Measurements from ENCODE around the gene CBX7. TPM values are rescaled to one million over a fixed set of nuclear protein-coding genes. Genes with fewer than 3 reads are reported as not detected.

The CBX7 gene
- polyA plus RNA-seq, 4 donors: 7.6 to 8.9 (median 8.7) TPM

DNA sequence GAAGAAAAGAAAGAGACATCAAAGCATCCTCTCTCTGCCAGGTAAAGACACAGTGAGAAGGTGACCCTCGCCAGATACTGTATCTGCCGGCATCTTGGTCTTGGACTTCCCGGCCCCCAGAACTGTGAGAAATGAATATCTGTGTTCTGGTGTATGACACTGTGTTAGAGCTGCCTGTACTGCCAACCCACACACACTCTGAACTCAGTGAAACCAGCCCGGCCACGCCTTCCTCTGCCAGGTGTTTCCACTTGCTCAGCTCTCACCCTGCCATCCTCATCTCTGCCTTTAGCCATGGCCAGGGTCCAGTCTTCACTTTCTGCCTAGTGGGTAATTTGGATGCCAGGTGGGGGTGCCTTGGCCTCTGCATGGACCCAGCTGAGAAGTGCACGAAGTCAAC is 24.0 kb downstream of the CBX7 start:
- DNase-seq (ENCODE audit: low read depth in 4 of 4, low spot score in 3 of 4): no peak

DNA sequence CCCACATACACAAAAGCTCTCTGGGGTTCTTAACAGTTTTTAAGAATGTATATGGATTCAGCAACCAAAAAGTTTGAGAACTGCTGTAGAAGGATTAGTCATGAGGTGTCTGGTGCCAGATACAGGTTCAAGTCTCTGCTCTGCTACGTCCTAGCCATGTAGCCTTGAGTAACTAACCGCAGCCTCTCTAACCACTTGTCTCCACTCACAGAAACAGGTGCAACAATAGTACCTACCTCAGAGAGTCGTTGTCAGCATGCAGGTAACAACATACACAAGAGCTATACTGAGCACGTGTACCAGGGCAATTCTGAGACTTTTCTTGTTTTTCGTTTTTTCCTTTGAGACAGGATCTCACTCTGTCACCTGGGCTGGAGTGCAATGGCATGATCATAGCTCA is 26.9 kb downstream of the CBX7 start:
- DNase-seq (ENCODE audit: low read depth in 4 of 4, low spot score in 3 of 4): no peak

DNA sequence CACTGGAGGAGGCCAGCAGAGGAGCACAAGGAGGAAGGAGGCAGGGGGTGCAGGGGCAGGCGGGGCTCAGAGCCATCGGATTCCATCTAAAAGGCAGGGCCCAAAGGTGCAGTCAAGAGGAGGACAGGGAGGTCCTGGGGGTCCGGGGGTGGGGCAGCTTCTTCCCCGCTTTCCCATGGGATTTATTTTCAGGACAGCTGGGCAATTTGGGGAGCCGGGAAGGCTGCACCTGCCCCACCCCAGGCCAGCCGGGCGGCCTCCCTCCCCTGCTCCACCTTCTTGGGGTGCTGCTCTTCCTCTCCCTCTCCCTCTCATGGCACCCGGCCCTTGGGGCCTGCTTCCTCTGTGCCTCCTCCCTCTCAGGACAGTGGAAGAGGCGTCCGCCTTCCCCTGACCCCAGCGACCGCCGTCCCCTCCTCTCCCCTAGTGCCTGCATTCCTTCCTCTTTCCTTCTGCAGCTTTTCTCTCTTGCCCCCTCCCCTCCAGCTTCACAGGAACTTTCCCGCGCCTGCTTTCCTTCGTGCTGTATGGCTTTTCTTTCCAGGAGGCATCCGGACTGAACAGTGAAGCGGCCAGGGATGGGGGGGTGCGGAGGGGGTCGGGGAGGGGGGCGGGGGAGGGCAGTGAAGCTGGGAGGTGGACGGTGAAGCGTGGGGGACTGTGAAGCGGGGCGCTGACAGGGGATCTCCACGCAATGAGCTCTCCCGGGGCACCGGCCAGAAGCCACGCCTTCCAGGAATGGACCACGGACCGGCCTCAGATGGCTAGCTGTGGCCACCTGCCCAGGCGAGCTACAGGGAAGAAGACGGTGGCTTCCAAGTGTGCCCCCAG is 28.5 kb downstream of the CBX7 start:
- no peak for DNase-seq (ENCODE audit: low read depth in 4 of 4, low spot score in 3 of 4)

DNA sequence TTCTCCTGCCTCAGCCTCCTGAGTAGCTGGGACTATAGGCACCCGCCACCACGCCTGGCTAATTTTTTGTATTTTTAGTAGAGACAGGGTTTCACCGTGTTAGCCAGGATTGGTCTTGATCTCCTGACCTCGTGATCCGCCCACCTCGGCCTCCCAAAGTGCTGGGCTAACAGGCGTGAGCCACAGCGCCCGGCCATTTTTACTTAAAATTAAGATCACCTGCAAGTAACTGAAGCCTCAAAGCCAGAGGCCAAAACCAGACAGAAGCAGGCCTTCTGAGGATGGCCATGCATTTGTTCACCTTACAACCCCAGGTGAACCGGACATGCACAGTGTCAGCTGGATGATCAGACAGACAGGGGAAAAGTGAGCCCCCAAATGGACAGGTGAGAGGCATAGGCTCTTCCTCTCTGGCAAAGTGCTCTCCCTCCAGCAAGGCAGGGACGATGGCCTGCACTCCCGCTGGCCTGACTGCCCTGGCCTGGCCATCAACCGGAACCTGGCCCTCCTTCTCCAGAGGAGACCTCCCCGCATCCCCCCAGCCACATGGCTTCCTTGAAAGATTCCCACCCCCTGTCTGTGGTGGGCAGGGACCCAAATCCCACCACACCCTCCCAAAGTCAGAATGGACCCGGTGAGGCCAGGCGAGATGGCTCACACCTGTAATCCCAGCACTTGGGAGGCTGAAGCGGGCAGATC is 29.6 kb downstream of the CBX7 start:
- no peak for DNase-seq (ENCODE audit: low read depth in 4 of 4, low spot score in 3 of 4)

DNA sequence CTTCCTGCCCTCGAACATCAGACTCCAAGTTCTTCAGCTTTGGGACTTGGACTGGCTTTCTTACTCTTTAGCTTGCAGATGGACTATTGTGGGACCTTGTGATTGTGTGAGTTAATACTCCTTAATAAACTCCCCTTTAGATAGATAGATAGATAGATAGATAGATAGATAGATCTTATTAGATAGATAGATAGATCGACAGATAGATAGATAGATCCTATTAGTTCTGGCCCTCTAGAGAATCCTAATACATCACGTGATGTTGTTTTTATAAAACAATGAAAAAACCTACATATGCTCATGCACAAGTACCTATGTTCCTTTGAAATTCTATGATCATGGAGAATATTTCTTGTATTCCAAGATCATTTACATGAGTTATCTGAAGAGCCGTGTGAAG is 31.5 kb downstream of the CBX7 start:
- no peak for DNase-seq (ENCODE audit: low read depth in 4 of 4, low spot score in 3 of 4)

DNA sequence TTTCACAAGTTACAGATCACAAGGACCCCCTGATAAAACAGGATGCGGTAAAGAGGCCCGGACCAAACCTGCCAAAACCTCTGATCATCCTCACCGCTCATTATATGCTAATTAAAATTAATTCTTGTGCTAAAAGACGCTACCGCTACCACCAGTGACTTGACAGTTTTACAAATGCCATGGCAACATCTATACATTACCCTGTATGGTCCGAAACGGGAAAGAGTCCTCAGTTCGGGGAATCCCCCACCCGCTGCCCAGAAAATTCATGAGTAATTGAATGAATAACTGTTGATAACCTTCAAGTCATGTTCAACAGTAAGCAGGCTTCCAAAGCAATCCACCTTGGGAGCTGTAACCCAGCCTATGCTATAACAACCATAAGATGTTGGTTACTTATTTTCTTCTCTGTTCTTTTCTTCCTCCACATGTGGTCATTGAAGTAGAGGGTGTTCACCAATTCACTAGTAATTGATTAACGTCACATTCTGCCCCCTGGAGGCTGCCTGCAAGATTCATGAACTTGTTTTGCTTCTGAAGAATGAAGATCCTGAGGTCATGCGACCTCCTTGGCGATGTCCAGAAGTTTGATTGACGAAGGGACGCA is 34.8 kb downstream of the CBX7 start:
- DNase-seq (ENCODE audit: low read depth in 4 of 4, low spot score in 3 of 4): no peak

DNA sequence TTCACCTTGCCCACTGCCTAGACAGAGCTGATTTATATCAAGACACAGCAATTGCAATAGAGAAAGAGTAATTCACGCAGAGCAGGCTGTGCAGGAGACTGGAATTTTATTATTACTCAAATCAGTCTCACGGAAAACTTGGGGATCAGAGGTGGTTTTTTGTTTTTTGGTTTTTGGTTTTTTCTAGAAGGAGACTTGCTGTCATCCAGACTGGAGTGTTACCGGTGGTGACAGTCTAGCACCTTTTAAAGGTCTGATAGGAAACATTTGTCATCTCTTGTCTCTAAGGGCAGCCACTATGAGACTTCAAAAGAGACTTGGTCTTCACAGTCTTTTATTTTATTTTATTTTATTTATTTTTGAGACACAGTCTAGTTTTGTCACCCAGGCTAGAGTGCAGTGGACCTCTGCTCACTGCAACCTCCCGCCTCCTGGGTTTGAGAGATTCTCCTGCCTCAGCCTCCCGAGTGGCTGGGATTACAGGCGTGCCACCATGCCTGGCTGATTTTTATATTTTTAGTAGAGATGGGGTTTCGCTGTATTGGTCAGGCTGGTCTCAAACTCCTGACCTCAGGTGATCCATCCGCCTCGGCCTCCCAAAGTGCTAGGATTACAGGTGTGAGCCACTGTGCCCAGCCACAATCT is 36.4 kb downstream of the CBX7 start:
- no peak for DNase-seq (ENCODE audit: low read depth in 4 of 4, low spot score in 3 of 4)

DNA sequence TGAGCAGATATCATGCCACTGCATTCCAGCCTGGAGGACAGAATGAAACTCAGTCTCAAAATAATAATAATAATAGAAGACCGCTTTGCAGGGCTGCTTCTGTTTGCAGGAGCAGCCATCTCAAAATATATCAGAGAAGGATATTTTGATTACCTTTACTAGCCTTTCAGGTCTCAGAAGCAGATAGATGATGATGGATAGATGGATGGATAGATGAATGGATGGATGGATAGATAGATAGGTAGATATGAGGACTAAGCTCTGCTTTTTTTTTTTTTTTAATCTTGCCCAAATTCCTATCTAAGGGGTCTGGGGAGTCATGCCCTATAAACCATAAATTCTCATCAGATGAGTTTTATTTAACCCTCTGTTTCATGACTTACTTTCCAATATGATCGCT is 36.9 kb downstream of the CBX7 start:
- DNase-seq (ENCODE audit: low read depth in 4 of 4, low spot score in 3 of 4): no peak

DNA sequence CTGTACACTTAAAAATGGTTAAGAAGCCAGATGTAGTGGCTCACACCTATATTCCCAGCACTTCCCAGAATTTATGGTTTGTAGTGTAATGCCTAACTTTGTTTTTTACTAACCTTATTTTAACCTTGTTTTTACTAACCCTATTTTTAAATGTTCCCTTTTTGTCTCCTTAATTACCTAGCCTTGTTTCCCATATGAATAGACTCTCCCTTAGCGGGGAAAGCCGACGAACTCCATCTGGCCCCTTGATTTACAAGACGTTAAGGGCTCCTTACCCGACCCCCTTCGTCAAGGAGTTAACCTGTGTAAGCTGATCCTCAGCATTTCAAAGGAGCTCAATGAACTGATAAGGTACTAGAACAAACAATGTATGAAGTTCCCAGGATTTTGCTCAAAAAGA is 38.4 kb downstream of the CBX7 start:
- DNase-seq (ENCODE audit: low read depth in 4 of 4, low spot score in 3 of 4): peak in 1 of 4 donors; percentile 43

DNA sequence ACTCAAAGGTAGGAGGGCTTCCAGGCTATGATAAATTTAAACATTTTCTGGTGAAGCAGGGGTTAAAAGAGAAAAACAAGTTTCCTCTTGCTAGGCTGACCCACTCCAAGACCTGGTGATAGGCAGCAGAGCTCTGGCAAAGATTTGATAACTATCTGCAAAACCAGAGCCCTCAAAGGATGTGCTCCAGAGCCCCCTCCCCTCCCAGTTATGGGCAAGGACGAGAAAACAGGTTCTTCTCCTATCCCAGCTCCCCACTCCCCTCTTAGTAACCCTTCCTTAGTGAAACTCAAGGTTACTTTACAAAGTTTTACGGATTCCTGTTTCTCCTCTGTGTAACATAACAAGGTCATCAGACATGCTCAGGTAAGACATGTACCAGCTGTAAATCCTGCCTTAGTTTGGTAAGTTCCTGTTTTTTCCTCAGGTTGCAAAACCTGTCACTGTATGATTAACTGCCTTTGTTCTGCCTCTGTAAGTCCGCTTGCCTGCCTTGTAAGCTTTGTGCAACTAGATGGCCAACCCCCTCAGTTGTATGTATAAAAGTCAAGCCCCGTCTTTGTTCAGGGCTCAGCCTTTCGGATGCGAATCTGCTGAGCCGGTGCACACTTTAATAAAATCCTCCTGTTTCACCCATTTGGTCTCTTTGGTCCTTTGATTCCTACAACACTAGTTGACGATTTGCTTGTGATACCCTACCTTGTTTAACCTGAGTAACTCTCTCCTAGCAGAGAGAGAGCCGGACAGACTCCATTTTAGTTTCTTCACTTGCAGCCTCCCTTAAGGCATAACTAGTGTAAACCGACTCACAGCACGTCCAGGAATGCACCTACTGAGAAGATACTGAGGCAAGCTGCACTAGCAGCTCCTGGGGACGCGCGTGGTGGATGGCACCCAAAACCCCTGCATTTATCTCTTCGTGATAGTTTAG is 41.6 kb downstream of the CBX7 start:
- peak in 1 of 4 donors; percentile 41 for DNase-seq (ENCODE audit: low read depth in 4 of 4, low spot score in 3 of 4)

DNA sequence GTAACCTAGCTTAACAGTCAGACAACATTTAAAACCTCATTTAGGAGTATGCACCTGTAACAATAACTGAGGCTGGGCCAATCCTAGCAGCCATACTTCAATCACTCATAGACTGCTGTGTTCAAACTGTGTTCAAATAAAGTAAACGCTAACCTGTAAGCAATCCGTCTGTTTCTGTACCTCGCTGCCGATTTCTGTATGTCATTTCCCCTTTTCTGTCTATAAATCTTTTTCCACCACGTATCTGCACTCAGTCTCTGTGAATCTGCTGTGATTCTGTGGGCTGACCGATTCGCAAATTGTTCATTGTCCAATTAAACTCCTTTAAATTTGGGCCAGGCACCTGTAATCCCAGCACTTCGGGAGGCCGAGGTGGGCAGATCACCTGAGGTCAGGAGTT is 43.1 kb downstream of the CBX7 start:
- no peak for DNase-seq (ENCODE audit: low read depth in 4 of 4, low spot score in 3 of 4)

DNA sequence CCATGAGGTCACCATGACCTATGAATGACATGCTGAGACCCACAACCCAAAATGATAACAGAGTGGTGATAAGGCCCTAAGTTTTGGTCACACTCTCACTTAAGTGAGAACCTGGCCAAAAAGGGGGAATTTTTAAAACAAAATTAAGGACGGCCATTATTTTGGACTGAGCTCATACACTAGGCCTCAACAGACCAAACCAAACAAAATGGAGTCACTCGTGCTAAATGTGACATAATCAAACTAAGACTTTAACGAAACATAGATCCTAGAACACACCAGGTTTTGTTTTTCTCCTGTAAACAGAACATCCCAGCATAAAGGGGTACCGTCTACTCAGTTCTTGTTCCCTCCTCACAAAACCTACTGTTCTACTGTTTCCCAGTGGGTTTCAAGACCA is 44.0 kb downstream of the CBX7 start:
- no peak for DNase-seq (ENCODE audit: low read depth in 4 of 4, low spot score in 3 of 4)

DNA sequence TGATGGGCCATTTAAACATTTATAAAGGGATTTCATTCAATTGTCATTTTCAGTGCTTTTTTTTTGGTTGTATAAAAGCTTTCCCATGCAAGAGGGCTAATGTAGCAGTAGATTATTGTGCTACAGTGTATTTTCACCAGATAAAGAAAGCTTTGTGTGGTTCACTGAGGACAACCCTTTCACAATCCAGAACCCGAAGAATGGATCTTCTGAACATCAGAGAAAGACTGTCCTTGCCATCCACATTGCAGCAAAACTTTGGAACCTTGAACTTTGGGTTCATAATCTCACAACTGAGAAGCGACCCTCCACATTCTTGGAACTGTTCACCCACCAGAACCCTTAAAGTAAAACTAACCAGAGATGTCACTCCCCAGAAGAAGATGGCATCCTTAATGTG is 46.2 kb downstream of the CBX7 start:
- no peak for DNase-seq (ENCODE audit: low read depth in 4 of 4, low spot score in 3 of 4)

DNA sequence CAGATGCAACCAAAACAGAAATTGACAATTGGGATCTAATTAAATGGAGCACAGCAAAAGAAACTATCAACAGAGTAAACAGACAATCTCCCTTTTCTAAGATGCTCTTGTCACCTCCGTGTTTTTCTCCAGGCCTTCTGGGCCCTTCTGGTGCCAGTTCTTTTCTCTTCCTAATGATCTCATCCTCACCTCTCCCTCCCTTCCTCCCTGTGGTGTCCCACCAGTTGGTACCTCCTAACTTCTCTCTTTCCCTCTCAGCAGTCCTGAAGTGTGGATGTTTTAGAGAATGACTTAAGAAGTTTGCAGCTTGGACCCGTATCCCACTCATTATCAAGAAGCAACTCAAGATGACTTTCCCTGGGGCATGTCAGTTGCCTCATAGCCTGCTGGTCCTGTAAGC is 49.0 kb downstream of the CBX7 start:
- no peak for DNase-seq (ENCODE audit: low read depth in 4 of 4, low spot score in 3 of 4)

DNA sequence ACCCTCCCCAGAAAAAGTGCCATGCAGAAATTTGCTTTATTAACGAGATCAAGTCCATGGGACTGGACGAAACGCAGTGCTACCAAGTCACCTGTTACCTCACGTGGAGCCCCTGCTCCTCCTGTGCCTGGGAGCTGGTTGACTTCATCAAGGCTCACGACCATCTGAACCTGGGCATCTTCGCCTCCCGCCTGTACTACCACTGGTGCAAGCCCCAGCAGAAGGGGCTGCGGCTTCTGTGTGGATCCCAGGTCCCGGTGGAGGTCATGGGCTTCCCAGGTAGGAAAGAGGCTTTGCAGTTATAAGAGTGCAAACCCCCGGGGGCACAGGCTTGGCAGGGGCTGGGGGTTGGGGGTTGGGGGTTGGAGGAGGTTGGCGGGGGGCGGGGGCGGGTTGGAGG is 51.3 kb downstream of the CBX7 start:
- no peak for DNase-seq (ENCODE audit: low read depth in 4 of 4, low spot score in 3 of 4)

DNA sequence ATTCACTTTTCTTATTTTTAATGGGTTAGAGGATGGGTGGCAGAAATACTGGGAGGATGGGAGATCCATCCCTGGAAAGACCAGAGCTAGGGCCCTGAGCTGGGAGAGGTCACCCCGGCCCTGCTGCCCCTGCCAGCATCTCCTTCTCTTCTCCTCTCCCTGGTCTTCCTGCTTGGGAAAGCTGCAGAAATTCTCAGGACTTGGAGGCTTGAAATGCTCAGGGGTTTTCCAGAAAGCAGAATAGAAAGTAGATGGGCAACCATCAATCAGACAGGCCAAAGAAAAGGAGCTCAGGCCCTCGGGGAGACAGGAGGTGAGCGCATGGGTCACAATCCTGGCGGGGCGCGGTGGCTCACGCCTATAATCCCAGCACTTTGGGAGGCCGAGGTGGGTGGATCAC is 53.9 kb downstream of the CBX7 start:
- no peak for DNase-seq (ENCODE audit: low read depth in 4 of 4, low spot score in 3 of 4)

DNA sequence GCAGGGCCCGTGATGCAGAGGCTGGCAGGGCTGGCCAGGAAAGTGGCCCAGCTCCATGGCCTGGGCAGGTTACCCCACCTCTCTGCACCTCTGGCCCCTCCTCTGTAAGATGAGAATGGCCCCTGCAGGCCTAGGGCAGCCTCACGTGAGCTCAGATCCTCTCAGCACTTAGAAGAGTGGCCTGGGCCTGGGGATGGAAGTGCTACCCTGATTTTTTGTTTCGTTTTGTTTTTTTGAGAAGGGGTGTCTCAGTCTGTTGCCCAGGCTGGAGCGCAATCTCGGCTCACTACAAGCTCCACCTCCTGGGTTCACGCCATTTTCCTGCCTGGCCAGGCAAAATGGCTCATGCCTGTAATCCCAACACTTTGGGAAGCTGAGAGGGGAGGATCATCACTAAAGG is 54.5 kb downstream of the CBX7 start:
- no peak for DNase-seq (ENCODE audit: low read depth in 4 of 4, low spot score in 3 of 4)

DNA sequence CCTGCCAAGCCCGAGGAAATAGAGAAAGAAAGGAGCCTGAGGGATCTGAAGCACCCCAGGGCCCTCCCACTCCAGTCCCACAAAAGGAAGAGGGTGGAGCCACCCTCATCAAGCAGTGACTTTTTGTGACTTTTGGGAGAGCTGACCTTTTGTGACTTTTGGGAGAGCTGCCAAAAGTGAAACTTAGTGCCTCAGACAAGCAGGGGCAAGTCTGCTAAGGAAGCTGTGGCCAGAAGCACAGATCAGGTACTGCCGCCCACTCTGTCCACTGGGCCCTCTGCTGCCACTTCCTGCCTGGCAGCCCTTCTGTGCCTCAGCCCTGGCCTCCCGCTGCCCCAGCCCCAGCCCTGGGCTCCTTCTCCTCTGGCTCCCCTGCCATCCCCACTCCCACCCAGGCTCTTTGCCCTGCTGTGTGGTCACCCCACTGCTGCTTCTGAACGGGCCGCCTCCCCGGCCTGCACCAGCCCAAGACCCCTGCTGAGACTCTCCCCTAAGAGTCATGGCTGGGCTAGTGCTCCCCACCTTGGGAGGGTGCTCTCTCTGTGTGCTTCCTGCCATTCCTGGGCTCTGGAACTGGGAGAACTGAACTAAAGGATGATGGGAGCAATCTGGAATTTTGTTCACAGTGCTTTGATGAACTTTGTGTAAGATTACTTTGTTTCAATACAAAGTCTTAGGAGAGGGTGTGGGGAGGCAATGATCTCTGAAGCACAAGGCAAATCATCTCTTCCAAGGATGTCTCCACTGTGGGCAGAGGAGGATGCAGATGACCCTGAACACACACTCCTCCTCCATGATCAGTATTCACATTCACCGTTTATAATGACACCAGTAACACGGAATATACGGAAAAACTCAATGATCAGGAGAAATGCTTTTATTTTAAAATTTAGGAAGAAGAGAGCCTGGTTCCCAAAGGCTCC is 55.1 kb downstream of the CBX7 start, which contains the start of gene APOBEC3H:
Gene APOBEC3H, plus strand, starts transcription at position 147 of the 923 bp plus-strand sequence. CDS start 3,035 bp downstream, outside the sequence.
- no peak for DNase-seq (ENCODE audit: low read depth in 4 of 4, low spot score in 3 of 4)

DNA sequence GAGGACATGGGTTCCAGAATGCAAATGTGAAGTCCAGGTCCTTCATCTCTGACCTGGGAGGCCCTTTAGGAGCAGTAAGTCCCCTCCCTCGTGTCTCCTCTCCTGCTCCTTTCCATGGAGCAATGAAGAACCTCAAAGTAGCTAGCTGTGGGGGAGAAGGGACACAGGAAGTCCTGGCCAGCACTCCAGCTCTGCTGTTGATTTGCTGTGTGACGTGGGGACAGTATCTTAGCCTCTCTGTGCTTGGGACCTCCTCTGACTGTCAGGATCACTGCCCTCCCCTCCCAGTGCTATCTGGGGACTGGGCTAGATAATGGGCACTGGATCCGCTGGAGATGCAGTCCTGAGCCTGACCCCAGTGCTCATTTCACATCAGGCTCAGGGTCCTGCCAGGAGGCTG is 56.5 kb downstream of the CBX7 start:
- no peak for DNase-seq (ENCODE audit: low read depth in 4 of 4, low spot score in 3 of 4)
